Measurements from ENCODE around the gene SLCO4A1. TPM values are rescaled to one million over a fixed set of nuclear protein-coding genes. Genes with fewer than 3 reads are reported as not detected.

Gene SLCO4A1
- total and polyA plus RNA-seq, 2 donors (not counting 1 experiment from before 2014, with no cell fraction given): 2.1 to 79.5 TPM

DNA sequence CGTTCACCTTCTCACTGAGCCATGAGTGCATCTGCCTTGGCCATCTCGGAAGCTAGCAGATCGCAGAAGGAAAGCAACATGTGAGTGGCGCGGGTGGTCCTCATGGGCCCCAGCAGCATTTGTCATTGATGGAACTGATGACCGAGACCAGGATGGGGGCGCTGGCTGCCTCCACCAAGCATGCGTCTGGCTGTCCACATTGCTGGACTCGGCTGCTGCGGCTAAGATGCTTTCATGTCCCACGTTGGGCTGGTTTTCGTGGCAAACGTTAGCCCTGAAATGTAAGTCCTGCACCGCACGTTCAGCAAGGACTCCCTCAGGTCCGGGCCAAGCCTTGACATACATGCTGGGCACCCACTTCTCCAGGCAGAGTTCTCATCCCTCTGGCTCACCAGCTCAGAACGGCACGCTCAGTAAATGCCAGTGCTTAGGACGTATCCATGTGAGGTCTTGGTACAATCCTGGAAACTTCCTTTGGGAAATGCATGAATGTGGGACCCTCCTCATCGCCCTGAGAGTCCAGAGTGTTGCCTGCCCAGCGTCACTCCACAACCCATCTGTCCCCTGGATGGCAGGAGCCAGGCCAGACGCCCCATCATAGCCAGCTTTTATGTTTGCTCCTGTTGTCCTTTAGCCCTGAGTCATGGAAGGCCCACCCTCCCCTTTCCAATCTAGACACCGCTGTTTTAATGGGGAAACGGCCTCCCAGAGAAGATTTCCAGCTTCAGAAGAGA lies 8.4 kb downstream of the SLCO4A1 start:
- no peaks in the 10 kb centered on the region for H3K9me3 Mint-ChIP-seq (ENCODE audit: insufficient read depth)
- no peak for ATAC-seq (ENCODE audit: low read depth)
- Histone ChIP-seq H3K36me3 (replicated peaks in 1 of 2; ENCODE audit: control extremely low read depth in 1 of 2, control insufficient read depth in 1 of 2, extremely low read depth in 1 of 2, insufficient read depth in 2 of 2, low read length in 1 of 2) (peaks cover 0 to 8% of the 10 kb centered on the region in 2 experiments), H3K9ac (ENCODE audit: low read length) (peak overlapping the region; percentile 49), H4K20me1 (ENCODE audit: control insufficient read depth, insufficient read depth, low read length, poor library complexity, severe bottlenecking) (peaks cover 26% of the 10 kb centered on the region), H3K27me3 (replicated peaks in 1 of 4; ENCODE audit: control extremely low read depth in 1 of 4, control insufficient read depth in 3 of 4, insufficient read depth in 4 of 4, low read length in 3 of 4) (no peaks in the 10 kb centered on the region), H3K4me1 (ENCODE audit: control insufficient read depth in 2 of 2, insufficient read depth in 2 of 2, low read length in 2 of 2) (peaks cover 58 to 68% of the 10 kb centered on the region in 2 donors), H3K4me3 (ENCODE audit: control extremely low read depth in 1 of 5, extremely low read depth in 1 of 5, insufficient read depth in 1 of 5, low read depth in 2 of 5, low read length in 4 of 5) (peak overlapping the region; percentile 31 to 67 (median 57)), H3K27ac (ENCODE audit: low read length in 2 of 2) (peak overlapping the region; percentile 85 to 91), H3K4me2 (replicated peaks; ENCODE audit: low read depth, low read length, poor library complexity, severe bottlenecking) (peak overlapping the region; percentile 78), H3K79me2 (ENCODE audit: control insufficient read depth, insufficient read depth, low read length) (peaks cover 57% of the 10 kb centered on the region), H3K9me3 (ENCODE audit: control extremely low read depth in 1 of 3, control insufficient read depth in 2 of 3, insufficient read depth in 1 of 3, low read length in 2 of 3) (no peaks in the 10 kb centered on the region), H2AFZ (ENCODE audit: insufficient read depth, low read depth, low read length, poor library complexity, severe bottlenecking) (peak overlapping the region; percentile 19)
- intact Hi-C loops (cut with micrococcal nuclease): loop anchor here (1.0 kb wide), 3 partner anchors 8 to 144 kb away; partner anchors contain the start of gene SLCO4A1
- ChIA-PET POLR2A (interaction anchor here (1.3 to 3.8 kb wide), 9 partner anchors 8 to 264 kb away, joined by 4 to 41 read pairs (median 5); partner anchors contain the start of genes RPS21 and SLCO4A1), CTCF (interaction anchor here (0.9 to 3.2 kb wide), 14 partner anchors 8 to 158 kb away, joined by 3 to 36 read pairs (median 6); partner anchors contain the start of genes MRGBP and SLCO4A1)
- WGBS (ENCODE audit: insufficient coverage): 94% methylated on average over 22 of the region's 24 CpGs
- TF ChIP-seq CTCF (IDR thresholded peaks at IDR 0.05) (no peak), EZH2 (IDR thresholded peaks at IDR 0.05; ENCODE audit: borderline replicate concordance, insufficient read depth, low read depth, low read length, poor library complexity, severe bottlenecking) (no peak)
- no peaks in the 10 kb centered on the region for H3K27me3 Mint-ChIP-seq
- peak overlapping the region; percentile 96 for H3K27ac Mint-ChIP-seq
- H3K4me3 Mint-ChIP-seq: peak overlapping the region; percentile 87
- DNase-seq: no peak
- H3K4me1 Mint-ChIP-seq: peaks cover 68% of the 10 kb centered on the region

Data from B cell (primary cell).